Activated gamma-delta T cell treated with Interleukin-2 at 50 U/mL for 16 hours (primary cell): Measurements from ENCODE around the gene STX5.
"Not testable (repeated sequence)": the region's sequence is repeated elsewhere in the genome, so short reads cannot be mapped to it uniquely, and the experiment has no call there.

Experiments
- DNase-seq: peaks from one replicate; pipeline ENCODE4 v3.0.0-alpha.2; 2020

The STX5 gene

GRCh38 chr11:62831520-62832335 is at the start of gene STX5:
TSS of gene STX5 (minus strand) at chr11:62832051. CDS start at chr11:62831243, 808 bp downstream.
- peak; percentile 100 for DNase-seq

- DNase-seq: peak; percentile 81
Measured at GRCh38 chr11:62880803-62881578, 49.1 kb upstream of the STX5 start, which contains the start of gene SLC3A2. TSS of gene SLC3A2 (plus strand) at chr11:62880896. CDS start at chr11:62881024, 128 bp downstream.

GRCh38 chr11:62880231-62880802 is 48.5 kb upstream of the STX5 start:
- no peak for DNase-seq

- DNase-seq: no peak
Measured at GRCh38 chr11:62879235-62879978, 47.6 kb upstream of the STX5 start.

- DNase-seq: no peak
Measured at GRCh38 chr11:62876712-62877111, 44.9 kb upstream of the STX5 start.

- DNase-seq: no peak
Measured at GRCh38 chr11:62875698-62876478, 44.0 kb upstream of the STX5 start.

GRCh38 chr11:62874851-62875250 is 43.0 kb upstream of the STX5 start:
- DNase-seq: no peak

- no peak for DNase-seq
Measured at GRCh38 chr11:62865635-62866034, 33.8 kb upstream of the STX5 start.

GRCh38 chr11:62863687-62864335 is 32.0 kb upstream of the STX5 start:
- no peak for DNase-seq

- DNase-seq: not testable (repeated sequence)
Measured at GRCh38 chr11:62861564-62862192, 29.8 kb upstream of the STX5 start.

GRCh38 chr11:62860835-62861563 is 29.1 kb upstream of the STX5 start:
- DNase-seq: no peak

- not testable (repeated sequence) for DNase-seq
Measured at GRCh38 chr11:62859281-62859703, 27.4 kb upstream of the STX5 start.

GRCh38 chr11:62858201-62858600 is 26.4 kb upstream of the STX5 start:
- no peak for DNase-seq

GRCh38 chr11:62857541-62857982 is 25.7 kb upstream of the STX5 start:
- no peak for DNase-seq

- no peak for DNase-seq
Measured at GRCh38 chr11:62856333-62856895, 24.6 kb upstream of the STX5 start.

- peak; percentile 98 for DNase-seq
Measured at GRCh38 chr11:62855571-62856332, 23.9 kb upstream of the STX5 start.

- DNase-seq: no peak
Measured at GRCh38 chr11:62854825-62855570, 23.1 kb upstream of the STX5 start.
